NCI-H524 treated with DMSO at 0.1 percent for 48 hours (cell line): Measurements from ENCODE around the gene NFIA.

Experiments
- DNase-seq: peaks from one replicate; lab custom pipeline; 2025; lab: John Stamatoyannopoulos, UW

The NFIA gene

DNA sequence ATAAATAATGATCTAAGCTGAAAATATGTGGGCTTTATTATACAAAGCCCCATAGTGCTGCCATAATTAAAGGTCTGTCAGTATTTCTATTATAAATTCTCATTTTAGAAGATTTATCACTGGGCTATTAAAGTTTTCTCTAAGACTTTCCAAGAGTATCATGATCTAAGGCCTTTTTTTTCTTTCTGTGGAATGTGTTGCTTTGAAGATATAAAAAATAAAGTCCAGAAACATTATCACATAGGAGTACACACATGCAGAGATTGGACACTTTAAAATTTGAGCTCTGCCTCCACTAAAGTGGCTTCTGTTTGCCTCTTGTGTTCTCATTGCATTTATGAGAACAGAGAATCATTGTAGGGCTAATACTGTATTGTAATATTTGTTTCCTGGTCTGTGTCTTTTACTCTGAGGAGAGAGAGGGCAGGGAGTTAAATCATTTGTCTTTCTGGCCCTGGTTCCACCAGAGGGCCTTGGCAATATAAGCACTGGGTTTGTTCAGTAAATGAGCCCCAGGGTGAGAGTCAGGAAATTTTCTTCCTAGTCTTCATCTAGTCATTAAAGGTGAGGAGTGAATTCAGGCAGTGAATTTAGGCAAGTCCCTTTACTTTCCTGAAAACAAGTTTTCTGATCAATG, 70.2 kb downstream of the NFIA start:
- no peak for DNase-seq

GRCh38 chr1:61156576-61157467, 74.5 kb downstream of the NFIA start:
- no peak for DNase-seq

DNA sequence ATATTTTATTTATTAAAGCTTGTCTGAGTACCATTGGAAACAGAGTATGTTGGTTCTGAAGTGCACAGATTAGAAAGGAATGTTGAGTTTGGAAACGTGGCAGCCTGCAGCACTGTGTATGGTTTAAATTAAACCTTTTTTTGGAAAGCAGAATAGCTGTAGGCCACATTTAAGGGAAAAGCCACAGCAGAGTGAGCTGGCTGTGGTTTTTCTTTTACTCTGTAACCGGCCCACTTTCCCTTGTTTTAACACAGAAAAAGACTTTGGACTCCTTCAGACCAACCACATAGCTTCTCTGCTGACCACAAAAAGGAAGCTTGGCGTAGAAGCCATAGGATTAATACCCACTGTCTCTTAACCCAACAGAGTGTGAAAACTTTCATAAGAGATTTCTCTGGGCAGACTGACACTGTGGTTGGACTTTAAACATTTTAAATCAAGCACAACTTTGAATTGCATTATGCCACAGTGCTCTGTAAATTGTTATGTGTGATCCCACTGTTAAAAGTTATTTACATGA, 75.2 kb downstream of the NFIA start:
- DNase-seq: no peak

- no peak for DNase-seq
Observed at GRCh38 chr1:61158591-61158990, 76.2 kb downstream of the NFIA start.

- no peak for DNase-seq
Observed at GRCh38 chr1:61160526-61160925, 78.2 kb downstream of the NFIA start.

DNA sequence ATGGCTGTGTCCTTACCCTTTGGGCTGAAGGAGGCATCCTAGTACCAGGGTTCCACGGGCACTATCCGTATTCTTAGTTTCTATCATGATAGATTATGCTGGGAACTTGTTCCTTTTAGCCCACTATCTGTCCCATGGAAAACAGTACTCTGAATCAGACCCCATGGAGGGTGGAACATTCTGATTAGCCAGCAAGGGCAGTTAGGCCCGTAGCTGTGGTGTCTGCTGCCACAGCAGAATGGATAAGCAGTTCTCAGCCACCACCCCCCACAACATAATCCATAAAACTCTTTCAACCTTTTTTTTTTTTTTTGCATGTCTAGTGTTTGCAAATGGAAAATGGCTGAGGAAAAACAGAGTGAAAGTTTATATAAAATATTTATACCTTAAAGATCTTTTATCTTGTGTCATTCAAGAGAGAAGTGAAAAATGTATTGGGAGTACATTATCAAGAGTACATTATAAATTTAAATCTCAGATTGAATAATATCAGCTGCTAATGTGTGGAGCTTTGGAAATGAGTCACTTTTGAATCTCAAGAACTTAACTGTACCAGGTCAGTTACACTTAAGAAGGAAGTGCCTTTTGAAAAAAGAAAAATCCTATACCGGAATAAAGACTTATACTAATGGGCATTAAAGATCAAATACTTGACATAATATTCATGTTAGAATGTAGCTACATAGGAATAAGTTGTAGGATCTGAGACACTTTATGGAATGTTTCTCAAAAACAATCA, 80.3 kb downstream of the NFIA start:
- DNase-seq: no peak

- DNase-seq: no peak
Observed at GRCh38 chr1:61163355-61163754, 81.0 kb downstream of the NFIA start.

DNA sequence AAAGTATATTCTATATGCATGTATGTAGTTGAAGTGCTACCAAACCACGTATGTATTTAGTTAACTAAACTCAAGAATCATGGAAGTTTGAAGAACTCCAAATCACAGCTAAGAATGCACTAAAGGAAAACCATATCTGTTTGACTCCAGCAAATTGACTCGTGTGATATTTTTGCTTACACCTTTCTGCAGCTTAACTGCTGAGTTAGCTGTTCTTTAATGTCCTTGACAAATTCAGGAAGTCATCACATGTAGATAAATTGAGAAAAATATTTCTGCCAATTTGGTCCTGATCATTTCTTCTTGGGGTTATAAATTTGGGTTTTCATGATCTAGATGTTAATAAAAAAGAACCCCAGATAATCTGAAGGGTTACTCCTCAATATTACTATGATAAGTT, 83.0 kb downstream of the NFIA start:
- DNase-seq: no peak

DNA sequence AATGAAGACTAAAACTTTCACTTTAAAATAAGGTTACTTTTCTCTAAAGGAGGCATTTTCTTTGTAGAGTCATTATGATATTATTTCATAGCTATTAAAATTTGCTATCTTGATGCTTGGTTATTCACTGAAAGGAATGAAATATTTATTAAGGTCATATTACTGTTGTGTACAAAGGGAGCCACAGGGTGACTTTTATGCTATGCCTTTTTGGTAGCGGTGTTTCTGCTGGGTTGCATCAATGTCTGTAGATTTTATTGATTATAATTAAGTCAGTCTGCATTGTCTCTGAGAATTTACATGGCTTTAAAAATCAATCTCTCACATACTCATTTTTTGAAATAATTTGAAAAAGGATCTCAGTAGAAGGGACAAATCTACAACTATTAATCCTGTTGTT, 84.9 kb downstream of the NFIA start:
- no peak for DNase-seq

DNA sequence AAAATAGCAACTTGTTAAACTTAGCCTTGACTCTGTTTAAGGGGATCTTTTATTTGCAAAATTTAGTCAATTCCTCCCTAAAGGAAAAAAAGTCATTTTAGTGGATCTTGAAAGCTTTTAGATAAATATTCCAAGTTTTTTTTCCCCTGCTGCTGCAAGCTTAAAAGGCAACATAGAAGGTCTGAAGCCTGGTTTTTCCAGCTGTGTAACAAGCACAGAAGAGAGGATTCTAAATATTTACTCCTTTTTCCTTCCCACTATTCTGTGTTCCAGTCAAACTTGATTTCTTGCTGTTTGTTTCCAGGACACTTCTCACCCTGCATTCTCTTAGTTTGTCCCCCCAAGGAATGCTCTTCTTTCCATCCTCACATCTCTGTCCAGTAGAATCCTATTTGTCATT, 86.7 kb downstream of the NFIA start:
- DNase-seq: no peak

DNA sequence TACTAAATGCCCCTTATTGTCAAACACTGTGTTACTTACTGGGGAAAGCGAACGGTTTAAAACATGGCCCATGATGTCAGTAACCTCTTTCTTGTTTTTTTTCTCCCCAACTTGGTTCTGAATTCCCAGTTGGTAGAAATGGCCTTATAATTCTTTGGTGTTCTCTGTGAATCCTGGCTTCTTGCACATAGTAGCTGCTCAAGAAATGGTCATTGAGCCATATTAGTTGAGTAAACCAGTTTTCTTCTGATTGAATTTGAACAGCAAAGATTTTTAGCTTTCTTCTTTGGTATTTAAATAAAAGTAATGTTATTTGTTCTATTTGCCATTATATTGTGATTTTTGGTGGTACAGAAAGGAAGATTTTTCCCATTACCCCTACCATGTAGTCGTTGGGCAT, 87.3 kb downstream of the NFIA start:
- DNase-seq: no peak

DNA sequence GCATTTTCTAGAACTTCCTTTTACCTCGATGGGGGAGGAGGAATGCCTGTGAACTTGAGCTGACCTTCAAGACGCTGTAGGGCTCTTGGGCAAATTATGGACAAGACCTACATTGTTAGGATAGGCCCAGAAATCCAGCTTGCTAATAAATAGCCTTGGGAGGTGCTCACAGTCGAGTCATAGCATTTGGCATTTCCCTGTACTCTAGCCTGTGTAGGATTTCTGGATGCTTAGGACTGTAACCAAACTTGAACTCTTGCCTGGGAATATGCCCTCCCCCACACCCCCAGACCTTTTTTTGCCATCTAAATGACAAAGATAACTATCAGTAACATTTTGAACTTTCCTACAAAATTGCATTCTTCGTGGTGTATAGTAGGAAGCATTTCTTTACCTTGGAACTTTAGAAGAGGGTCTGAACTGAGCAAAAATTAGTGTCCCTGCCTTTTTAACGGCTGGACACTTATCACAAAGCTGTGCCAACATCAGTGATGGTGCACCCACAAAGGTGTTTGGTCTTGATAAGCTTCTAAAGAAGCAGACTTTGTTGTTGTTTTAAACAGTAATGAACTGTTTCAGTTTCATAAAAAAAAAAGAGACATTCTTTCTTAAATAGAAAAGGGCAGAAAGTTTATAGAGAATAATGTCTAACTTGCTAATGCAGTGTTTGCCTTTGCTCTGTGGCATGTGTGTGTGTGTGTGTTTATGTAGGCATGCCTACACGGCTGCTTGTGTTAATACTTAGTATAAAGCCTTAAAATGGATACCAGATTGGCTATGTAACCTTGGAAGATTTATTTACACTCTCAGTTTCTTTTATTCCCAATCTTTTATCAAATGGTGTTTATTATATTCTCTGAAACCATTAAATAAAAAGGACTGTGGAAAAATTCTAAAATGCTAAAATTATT, 88.2 kb downstream of the NFIA start:
- DNase-seq: no peak

GRCh38 chr1:61171346-61171745, 89.0 kb downstream of the NFIA start:
- no peak for DNase-seq

- DNase-seq: no peak
Observed at GRCh38 chr1:61171974-61172373, 89.6 kb downstream of the NFIA start.

DNA sequence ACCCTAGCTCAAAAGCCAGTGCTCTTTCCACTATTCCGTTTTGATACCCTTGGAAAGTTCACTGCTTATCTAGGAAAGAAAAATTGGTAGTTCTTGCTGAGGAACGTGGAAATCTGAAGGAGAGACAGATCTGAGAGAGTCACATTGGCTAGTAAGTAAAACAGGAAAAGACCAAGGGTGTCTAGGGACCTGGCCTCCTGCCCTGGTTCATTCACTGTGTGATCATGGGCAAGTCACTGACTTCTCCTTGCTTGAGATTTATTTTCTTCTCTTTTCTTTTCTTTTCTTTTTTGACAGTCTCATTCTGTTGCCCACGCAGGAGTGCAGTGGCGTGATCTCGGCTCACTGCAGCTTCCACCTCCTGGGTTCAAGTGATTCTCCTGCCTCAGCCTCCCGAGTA, 90.8 kb downstream of the NFIA start:
- no peak for DNase-seq

GRCh38 chr1:61174060-61174795, 91.9 kb downstream of the NFIA start:
- no peak for DNase-seq

- DNase-seq: no peak
Observed at GRCh38 chr1:61175976-61176375, 93.6 kb downstream of the NFIA start.

- DNase-seq: no peak
Observed at GRCh38 chr1:61181067-61182038, 99.0 kb downstream of the NFIA start.

GRCh38 chr1:61182049-61182448, 99.7 kb downstream of the NFIA start:
- no peak for DNase-seq

- DNase-seq: no peak
Observed at GRCh38 chr1:61182480-61182879, 100.1 kb downstream of the NFIA start.
